Right lobe of liver (tissue), 4 donors: ENCODE results near the gene ZNF331.

Source experiments
- POLR2A ChIP-seq: fragments of 450-650 bp; IDR thresholded peaks from one replicate; pipeline ENCODE4 v1.6.1; 2017; ENCODE audit warnings: antibody characterized with exemption, mild to moderate bottlenecking
- TF ChIP-seq, protein P1 (sequence below), 4 donors: fragments of 200-600 bp in 3 of 4; fragments of 450-650 bp in 1 of 4; IDR thresholded peaks; one replicate each; pipeline versions ENCODE4 v1.5.1 to v1.8.0; 2016 to 2022; ENCODE audit warnings: antibody characterized with exemption in 4 of 4, mild to moderate bottlenecking in 2 of 4
- donor health status: DM: no; HTN: no; CAD: no.
- donor health status: DM: no; HTN: no; CAD: no.
- donor health status: DM: no; HTN: yes; CAD: no.

DNA sequence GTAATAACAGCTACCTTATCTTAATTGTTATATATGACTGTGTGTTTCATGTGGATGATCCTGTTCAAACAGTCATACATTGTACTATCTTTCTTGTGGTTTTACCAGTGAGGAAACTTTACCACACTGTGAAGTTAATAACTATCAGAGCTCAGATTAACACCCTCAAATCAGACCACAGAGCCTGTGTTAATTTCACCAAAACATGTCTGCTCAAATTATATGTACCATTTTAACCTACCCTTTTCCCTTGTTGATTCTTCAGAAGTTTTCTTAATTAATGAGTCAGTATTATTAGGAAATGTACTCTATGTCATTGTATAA is 1.8 kb upstream of the ZNF331 start:
- TF ChIP-seq, protein P1, sequence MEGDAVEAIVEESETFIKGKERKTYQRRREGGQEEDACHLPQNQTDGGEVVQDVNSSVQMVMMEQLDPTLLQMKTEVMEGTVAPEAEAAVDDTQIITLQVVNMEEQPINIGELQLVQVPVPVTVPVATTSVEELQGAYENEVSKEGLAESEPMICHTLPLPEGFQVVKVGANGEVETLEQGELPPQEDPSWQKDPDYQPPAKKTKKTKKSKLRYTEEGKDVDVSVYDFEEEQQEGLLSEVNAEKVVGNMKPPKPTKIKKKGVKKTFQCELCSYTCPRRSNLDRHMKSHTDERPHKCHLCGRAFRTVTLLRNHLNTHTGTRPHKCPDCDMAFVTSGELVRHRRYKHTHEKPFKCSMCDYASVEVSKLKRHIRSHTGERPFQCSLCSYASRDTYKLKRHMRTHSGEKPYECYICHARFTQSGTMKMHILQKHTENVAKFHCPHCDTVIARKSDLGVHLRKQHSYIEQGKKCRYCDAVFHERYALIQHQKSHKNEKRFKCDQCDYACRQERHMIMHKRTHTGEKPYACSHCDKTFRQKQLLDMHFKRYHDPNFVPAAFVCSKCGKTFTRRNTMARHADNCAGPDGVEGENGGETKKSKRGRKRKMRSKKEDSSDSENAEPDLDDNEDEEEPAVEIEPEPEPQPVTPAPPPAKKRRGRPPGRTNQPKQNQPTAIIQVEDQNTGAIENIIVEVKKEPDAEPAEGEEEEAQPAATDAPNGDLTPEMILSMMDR (IDR thresholded peaks at IDR 0.05): no peak
- no peak for TF ChIP-seq POLR2A
